ENCODE measurements around the gene AP2A2. TPM values are rescaled to one million over a fixed set of nuclear protein-coding genes. Genes with fewer than 3 reads are reported as not detected.

AP2A2 gene
- total RNA-seq, 3 donors from 2014 or later, result 44.6 to 112 (median 54.7) TPM

GRCh38 chr11:999009-999408 lies 73.3 kb downstream of the AP2A2 start:
- H3K4me1 ChIP-seq, result no peaks in the 10 kb centered on the region
- H3K36me3 ChIP-seq, result no peaks in the 10 kb centered on the region
- intact Hi-C loops (cut with DNase I; ENCODE audit: low total_unique reads), result no loop called here
- H3K9me3 ChIP-seq, result no peaks in the 10 kb centered on the region
- H3K27ac ChIP-seq, result no peak overlapping the region
- no peak for DNase-seq (ENCODE audit: low spot score in 2 of 2)
- H3K4me3 ChIP-seq, result no peak overlapping the region
- no peak for TF ChIP-seq POLR2AphosphoS5 (IDR thresholded peaks at IDR 0.05)
- TF ChIP-seq POLR2A (IDR thresholded peaks at IDR 0.05), result no peak
- TF ChIP-seq CTCF (IDR thresholded peaks at IDR 0.05), result no peak
- H3K27me3 ChIP-seq, result no peaks in the 10 kb centered on the region

- Histone ChIP-seq H3K36me3 (no peaks in the 10 kb centered on the region), H3K4me3 (no peak overlapping the region), H3K4me1 (no peaks in the 10 kb centered on the region), H3K27ac (no peak overlapping the region), H3K9me3 (no peaks in the 10 kb centered on the region), H3K27me3 (no peaks in the 10 kb centered on the region)
- intact Hi-C loops (cut with DNase I; ENCODE audit: low total_unique reads), result no loop called here
- TF ChIP-seq CTCF (IDR thresholded peaks at IDR 0.05), result no peak
- no peak for TF ChIP-seq POLR2AphosphoS5 (IDR thresholded peaks at IDR 0.05)
- DNase-seq (ENCODE audit: low spot score in 2 of 2), result no peak
Measured at GRCh38 chr11:1000357-1001278, 74.9 kb downstream of the AP2A2 start.

- Histone ChIP-seq H3K36me3 (no peaks in the 10 kb centered on the region), H3K27ac (no peak overlapping the region), H3K4me3 (no peak overlapping the region), H3K9me3 (no peaks in the 10 kb centered on the region), H3K4me1 (no peaks in the 10 kb centered on the region), H3K27me3 (no peaks in the 10 kb centered on the region)
- DNase-seq (ENCODE audit: low spot score in 2 of 2), result no peak
- TF ChIP-seq POLR2AphosphoS5 (IDR thresholded peaks at IDR 0.05) (no peak), POLR2A (IDR thresholded peaks at IDR 0.05) (no peak), CTCF (IDR thresholded peaks at IDR 0.05) (no peak)
- intact Hi-C loops (cut with DNase I; ENCODE audit: low total_unique reads), result no loop called here
Measured at GRCh38 chr11:1001617-1002405, 76.1 kb downstream of the AP2A2 start.

GRCh38 chr11:1002406-1002984 lies 76.8 kb downstream of the AP2A2 start:
- H3K4me1 ChIP-seq, result no peaks in the 10 kb centered on the region
- intact Hi-C loops (cut with DNase I; ENCODE audit: low total_unique reads), result no loop called here
- no peaks in the 10 kb centered on the region for H3K27me3 ChIP-seq
- no peak overlapping the region for H3K27ac ChIP-seq
- H3K4me3 ChIP-seq, result no peak overlapping the region
- no peak for TF ChIP-seq CTCF (IDR thresholded peaks at IDR 0.05)
- no peak for TF ChIP-seq POLR2A (IDR thresholded peaks at IDR 0.05)
- no peak for TF ChIP-seq POLR2AphosphoS5 (IDR thresholded peaks at IDR 0.05)
- no peaks in the 10 kb centered on the region for H3K9me3 ChIP-seq
- H3K36me3 ChIP-seq, result no peaks in the 10 kb centered on the region
- no peak for DNase-seq (ENCODE audit: low spot score in 2 of 2)

Measured in breast epithelium (tissue), 4 donors.